ENCODE measurements around the gene NPAS3.

NPAS3 gene

DNA sequence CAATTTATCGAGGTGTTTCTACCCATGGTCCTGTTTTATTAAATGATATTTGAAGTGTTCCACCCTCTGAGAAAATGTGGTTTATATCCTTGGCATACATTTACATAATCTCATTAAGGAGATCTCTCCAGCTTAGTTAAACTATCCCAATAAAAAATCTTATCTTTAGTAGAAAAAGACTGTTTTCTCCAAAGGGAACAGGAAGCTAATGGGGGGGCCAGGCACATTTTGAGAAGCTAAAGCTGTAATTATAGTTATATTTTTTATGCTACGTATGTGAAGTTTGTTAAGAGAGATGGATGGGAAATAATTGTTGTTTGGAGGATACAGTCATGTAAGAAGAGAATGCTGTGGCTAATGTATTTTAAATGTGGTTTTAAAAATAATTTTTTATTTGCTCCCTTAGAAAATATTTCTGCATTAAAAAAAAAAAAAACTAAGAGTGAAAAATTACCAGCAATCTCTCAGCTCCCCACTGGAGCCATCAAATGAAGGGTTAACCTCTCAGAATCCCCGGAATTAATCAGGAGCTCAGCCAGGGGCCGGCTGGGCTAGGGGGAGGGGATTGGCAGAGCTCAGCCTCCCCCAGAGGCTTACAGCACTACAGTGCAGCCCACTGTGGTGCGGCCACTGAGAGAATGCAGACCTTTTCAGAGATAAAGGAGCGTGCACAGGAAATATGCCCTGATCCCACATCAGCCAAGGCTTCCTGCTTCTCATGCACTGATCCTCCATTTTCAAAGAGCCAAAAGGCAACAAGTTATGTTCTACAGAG lies 826.4 kb downstream of the NPAS3 start:
- DNase-seq, result no peak
- no peak for ATAC-seq

DNA sequence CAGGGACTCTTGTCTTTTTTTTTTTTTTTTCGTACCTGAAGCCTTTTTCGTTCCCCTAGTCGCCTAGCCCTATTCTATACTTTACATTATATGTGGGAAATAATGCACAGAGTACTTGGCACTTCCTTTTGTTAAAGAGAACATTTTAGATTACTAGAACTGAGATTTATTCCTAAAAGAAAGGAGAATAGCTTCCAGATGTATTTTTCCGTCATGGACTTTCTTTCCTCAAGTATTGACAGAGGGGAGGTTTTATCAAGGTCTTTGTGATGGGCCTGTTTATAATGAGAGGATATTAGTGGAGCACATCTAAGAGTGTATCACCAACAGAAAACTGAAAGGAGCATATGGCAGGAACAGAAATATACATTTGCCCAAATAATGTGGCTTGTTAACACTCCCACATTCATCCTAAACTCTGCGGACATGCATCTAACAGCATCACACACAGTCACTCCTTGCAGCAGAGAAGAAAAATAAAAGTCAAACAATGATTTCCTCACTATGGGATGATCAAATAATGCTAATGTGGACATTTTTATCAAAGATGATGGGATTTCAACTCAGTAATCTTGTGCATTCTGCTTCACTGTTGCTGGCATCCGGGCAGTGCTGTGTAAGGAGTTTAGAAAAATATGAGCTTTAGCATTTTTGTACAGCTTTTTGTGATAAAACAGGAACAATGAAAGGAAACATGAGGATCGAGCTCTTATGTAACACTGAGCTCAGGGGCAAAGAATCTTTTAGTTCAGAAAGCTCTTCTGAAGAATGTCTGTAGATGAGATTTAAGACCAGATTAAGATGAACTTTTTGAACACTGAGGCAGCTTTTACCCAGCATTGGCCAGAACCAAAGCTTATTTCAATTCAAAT lies 829.1 kb downstream of the NPAS3 start:
- DNase-seq, result no peak
- no peak for ATAC-seq

DNA sequence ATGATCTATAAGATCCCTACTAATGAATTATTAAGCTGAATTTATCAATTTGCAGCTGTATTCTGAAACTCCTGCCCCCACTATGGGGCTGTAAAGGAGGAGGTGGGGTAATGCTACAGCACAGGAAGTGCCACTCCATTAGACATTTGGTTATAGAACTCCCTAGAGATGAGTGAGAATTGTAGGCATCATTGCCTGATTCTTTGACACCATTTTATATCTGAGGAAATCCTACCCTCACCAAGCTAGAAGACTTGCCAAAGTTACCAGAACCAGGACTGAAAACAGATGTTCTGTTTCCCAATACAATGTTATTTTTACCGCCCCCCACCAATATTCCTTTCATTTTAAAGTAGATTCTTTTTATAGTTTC lies 829.8 kb downstream of the NPAS3 start:
- no peak for DNase-seq
- no peak for ATAC-seq

DNA sequence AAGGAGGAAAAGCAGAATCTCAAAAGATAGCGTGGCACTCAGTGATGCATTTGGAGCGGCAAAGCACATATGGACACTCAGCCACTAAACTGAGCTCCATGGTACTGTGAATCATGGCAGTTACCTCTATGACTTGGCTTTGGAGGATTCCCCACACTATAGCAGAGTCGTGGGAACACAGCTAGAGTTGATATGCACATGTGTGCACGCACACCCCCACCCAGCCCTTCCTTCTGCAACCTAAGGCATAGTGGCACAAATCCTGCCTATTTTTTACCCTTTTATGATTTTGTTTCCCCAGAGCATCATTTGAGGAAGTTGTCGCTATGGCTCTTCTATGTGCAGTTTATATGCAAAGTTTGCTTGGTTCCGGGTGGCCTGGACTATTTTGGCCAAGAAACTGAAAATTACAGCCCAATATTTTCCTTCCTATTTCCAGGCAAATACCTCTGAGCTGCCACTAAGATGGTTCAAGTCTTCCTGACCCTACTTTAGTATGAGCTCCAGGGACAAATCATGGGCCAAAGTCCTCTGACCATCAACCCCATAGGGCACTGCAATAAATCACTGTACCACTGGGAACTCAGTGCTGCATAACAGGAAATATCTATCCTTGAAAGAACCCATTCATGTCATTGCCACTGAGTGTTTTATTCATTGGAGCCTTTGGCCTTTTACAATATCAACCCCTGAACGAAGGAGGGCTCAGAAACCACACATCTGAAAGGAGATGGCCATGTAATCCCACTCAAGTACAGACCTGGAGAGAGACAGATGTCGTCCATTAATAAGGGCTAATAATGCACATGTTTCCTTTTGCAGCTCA lies 834.7 kb downstream of the NPAS3 start:
- DNase-seq (no peak), ATAC-seq (no peak)

DNA sequence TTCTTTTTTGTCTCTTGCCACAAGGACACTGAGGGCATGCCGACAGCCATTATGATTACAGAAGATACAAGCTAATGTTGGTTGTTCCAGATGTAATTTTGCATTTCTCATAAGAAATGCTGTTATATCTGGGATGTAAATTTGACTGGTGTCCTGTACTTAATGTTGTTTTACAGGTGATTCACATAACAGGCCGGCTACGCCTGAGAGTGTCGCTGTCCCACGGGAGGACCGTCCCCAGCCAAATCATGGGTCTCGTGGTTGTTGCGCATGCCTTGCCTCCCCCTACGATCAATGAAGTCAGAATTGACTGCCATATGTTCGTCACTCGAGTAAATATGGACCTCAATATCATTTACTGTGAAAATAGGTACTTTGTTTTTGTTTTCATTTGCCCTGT lies 835.5 kb downstream of the NPAS3 start:
- no peak for ATAC-seq
- no peak for DNase-seq

DNA sequence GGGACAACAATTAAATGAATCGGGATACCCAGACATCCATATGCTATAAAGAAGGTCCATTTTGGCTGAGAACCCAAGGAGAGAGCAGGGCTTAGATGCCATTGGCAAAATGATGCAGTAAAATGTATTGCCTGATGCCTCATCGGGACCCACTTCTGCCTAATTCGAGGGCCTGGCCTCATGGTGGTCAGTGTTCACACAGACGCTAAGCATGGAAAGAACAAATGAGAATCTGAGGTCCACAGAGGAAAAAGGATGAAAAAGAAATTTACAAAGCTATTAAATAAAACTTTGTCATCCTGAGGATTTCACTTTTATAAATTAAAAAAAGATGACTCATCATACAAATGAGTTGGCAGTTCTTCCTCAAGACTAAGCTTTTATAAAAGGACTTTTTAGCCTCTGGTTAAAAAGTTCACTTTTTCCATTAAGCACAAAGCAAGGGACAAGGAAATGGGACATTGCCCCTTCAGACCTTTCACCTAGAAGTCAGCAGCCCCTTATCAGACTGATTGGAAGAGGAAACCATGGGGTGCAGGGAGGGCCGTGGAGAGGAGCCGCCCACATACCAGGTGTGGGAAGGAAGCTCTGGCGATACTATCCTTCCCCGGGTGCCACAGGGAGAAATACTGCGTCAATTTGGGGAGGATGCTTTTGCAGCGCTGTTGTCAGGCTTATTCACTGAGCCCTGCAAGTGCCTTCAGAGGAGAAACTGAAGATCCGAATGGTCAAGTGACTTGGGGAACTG lies 836.2 kb downstream of the NPAS3 start:
- DNase-seq (no peak), ATAC-seq (no peak)

DNA sequence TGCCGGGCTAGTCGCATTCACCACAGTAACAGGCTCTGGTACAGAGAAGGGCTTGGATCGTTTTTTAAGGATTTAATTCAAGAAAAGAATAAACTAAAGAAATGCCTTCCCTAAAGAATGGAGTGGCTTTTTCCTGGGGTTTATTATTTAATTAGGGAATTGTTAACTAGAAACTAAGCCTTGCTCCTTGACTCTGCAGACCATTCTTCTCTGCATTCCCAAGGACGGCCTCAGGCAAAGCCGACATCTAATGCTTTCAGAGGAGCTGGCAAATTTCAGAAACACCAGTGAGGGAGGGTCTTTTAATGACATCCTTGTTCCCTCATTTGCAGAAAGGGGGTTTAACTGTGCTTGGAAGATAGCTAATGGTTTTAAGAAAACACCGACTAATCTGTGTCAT lies 838.2 kb downstream of the NPAS3 start:
- DNase-seq, result no peak
- no peak for ATAC-seq

DNA sequence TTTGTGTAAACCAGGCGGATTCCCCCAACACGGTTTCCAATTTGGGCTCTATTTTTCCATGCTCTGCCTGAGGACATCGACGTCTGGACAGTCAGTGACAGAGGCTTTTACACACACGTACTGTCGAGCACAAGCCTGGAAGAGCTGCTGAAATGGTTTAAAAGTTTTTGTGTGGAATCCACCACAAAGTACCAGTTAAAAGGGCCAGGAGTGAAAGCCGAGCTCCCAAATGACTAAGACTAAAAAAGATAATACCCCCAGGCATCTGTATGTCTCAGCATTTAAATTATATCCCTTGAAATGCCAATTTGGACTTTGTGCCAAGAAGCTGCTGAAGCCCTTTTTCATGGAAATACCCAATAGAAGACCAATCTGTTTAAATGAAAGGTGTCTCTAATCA lies 839.0 kb downstream of the NPAS3 start:
- DNase-seq (no peak), ATAC-seq (no peak)

DNA sequence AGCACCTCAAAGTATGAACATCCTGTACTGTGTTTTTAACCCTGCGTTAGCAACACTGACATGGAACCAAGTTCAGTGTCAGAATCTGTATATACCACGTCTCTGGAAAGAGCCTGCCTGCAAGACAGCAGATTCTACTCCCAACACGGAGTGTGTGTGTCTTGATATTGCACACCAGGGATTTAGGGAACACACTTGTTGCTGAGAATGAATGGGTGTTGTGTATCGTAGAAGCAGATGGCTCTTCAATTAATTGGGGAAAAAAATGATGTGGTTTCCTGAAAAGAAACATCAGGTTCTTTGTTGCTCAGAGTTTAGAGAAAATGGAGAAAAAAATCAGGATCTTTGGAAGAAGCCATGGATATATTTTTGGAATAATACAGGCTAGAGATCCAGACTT lies 841.4 kb downstream of the NPAS3 start:
- ATAC-seq (no peak), DNase-seq (no peak)

DNA sequence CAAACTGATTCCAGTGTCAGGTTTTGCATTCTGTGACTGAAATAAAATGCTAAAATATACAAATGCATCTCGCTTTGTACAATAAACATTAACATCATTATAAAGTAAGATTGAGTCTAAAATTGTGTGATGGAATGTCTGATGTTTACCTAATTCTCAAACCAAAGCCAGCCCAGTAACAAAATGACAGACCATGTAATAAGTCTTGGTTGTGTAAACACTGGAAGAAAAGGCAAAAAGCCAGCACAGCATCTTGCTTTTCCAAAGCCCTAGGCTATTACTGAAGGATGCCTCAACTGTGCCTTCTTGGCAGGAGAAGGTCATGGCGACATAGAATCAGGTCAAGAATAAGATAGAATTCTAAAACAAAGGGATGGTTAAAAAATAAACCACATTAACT lies 842.6 kb downstream of the NPAS3 start:
- DNase-seq (no peak), ATAC-seq (no peak)

DNA sequence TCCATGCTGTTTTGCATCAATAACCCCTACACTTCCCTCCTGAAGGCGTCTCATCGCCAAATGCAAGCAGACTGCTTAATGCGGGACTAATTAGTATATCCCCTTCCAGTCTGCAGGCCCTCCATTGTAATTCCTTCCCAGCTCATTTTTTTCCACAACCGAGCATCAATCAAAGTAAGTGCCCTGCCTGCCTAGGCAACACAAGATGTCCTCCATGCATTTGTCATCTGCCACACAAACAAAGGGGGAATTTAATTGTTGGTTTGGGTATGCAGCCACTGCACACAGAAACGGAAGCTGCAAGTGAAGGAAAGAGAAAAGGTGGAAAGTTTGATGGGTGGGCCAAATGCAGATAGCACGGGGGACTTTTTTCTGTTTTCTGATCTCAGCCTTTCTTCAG lies 844.2 kb downstream of the NPAS3 start:
- no peak for DNase-seq

DNA sequence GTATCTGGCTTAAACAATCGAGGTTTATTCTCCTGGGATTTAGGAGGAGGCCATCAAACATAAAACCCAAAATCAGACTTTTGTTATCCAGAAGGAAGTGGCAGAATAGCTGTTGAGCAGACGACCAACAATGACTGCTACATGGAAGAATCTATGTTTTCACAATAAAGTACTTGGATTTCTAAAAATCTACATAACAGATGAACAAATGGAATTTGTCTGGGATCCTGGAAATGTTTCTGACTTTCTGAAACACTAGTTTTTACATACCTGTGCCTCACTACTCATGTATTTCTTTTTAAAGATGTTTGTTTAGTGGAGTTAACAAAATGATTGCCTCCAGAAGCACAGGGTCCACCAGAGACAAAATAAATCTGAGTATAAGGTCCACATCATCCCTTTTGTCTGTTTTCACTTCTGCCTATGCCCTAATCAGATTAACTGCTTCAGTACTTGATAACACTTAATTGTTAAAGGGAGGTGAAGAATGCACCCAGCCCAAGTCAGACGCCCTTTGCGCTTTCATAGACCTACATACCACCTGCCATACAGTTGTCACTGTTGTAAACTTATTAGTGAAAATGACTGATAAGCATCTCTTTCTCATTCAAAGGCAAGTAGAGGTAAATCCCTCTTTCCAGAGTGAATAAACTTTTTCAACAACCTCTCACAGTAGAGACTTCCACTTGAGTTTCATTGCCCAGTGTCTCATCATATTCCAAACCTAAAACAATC lies 847.6 kb downstream of the NPAS3 start:
- ATAC-seq (no peak), DNase-seq (no peak)

More for the DNA sequence above, 844.2 kb downstream of the NPAS3 start:
- ATAC-seq, result no peak

DNA sequence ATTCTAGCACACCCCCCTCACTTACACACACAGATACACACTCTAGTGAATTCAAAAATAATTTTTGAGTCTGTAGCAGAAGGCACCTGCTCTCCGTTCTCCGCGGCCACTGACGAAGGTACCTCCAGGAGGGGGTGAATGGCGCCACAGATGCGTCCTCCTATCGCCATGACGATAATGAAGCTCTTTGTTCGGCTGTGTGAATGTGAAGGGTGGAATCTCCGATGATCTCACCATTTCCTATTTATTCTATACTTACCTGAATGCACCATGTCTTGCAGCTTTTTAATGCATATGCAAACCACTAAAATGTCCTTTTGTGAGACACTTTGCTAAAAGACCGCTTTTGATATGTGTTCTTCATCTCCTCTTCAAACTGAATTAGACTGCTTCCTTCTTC lies 849.5 kb downstream of the NPAS3 start:
- ATAC-seq (no peak), DNase-seq (no peak)

DNA sequence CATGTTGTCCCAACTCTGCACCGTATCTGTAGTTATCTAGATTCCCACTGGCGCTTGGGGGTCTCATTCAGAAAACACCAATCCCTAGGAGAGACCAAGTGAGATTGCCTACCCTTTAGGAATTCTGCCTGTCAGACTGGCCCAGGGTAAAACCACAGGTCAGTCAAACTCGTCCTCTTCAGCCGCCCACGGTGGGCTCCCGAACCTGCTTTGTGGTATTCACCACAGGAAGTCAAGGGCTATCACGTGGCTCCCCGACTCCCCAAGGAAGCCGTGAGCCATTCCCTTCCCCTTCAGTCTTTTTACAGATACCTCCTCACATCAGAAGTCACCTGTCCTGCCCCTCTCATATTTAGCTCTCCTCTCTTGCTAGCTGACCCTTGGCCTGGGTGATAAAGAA lies 852.3 kb downstream of the NPAS3 start:
- no peak for DNase-seq

DNA sequence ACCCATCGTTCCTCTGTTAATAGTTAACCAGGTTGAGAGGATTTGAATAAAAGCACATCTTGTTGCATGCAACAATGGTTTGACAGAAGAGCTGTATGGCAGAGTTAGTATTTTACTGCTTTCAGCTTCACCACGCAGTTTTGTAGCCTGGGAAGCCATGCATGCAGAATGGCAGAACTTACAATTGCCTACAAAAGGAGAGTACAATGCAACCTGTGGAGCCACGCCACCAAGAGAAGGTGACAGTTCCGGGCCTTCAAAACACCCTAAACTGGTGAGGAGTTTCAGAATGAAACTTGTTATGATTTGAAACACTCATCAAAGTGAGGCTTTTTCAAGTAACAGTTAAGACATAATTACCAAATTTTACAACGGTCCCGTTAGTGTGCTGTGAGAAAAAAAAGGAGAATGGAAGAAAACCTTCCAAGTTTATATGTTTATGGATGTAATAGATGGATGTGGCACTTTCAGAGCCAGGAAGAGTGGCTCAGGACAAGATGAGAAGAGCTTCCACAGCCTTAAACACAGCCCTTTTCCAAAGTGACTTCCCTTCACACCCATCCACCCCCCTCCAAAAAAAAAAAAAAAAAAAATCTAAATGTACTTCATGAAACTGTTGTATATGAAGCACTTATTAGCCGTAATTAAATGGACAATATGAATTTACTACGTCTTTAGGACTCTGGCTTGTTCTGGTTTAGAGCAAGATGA lies 853.5 kb downstream of the NPAS3 start:
- no peak for DNase-seq
- ATAC-seq, result no peak

More for the DNA sequence above, 852.3 kb downstream of the NPAS3 start:
- ATAC-seq, result no peak

DNA sequence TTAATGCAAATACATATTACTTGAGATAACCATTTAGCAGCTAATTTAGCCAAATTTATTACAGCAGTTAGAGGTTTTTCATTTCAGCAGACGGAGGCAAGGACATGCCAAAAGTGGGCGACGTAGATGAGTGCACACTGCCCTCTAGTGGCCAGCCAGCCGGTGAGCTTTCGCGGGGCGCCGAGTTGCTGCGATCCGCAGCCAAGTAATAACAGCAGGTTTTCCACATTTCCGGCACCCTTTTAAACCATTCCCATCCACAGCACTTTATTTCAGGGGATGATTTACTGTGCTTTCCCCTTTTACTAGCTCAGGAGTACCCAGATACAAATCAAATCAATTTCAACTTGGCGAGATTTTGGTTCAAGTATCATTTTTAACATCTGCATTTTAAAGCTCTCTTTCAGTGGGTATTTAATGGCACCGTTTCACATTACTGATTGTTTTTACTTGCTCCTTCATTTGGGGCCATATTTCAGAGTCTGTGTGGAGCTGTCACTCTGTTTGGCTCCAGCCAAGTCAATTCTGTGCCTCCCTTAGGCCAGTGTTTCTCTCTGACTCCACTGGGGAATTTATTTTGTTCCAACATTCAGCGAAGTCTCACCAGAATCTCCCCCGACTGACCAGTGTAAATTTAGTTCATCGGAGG lies 854.2 kb downstream of the NPAS3 start:
- ATAC-seq (peak; percentile 63), DNase-seq (peak; percentile 80)

DNA sequence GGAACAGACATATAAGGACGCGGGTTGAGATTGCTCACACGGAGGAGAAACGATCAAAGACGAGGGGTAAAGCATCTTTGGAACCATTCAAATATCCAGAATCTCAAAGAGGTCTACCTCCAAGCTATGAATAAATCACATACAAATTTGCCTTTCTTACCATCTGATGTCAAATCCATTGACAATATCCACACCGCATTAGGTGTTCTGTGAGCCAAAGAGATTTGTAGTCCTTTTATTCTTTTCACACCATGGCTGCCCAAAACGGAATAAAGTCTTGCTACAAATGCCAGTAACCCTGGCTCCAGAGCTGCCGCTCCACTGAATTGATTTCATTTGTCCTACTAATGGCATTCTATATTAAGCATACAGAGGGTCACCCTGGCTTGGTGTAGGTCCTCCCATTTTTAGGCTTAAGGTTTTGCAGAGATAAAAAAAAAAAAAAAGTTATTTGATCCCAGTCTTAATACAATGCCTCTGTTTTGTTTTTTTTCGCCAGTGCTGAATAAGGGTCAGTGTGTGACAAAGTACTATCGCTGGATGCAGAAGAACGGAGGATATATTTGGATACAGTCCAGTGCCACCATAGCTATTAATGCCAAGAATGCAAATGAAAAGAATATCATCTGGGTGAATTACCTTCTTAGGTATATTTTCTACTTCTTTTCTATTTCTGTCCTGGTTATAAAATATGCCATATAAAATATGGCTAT lies 854.9 kb downstream of the NPAS3 start:
- DNase-seq (no peak), ATAC-seq (no peak)

DNA sequence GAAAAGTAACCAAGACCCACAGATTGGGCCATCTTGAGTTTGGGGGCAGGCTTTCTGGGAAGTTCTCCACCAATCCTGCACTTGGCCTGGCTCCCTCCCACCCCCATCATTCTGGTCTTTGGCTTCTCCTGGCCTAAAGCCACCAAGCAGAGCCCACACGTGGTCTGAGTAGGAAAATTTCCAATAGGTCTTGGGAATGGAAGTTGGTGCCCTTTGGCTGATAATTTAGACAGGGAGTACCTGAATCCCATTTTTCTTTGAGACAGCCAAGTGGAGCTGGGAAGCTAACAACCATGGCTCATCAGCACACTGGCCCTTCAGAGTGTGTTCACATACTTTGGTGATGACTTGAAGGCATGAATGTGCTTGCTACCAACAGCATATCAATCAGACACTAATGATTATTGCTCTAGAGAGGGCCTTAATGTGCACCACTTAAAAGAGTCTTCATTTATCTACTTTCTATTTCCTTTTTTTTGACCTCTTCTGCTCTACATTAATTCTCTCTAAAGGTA lies 856.2 kb downstream of the NPAS3 start:
- ATAC-seq (no peak), DNase-seq (no peak)

DNA sequence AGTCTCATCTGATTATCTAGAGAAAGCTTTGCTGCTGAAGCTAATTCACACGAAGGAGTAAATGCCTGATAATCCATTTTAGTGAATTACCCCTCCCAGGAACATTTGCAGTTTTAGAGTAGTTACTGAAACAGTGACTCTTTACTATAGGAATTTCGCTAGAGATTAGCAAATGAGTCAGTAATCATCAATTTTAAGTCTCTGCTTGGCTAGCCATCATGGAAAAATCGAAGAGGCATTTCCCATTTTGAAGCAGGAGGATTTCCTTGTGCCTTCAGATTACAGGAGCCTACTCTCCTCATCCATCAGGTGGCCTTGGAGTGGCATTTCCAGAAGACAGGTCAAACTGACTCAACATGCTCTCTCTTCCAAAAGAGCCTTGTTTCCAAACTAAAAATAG lies 857.7 kb downstream of the NPAS3 start:
- DNase-seq (no peak), ATAC-seq (no peak)

All from stimulated activated naive CD8-positive, alpha-beta T cell treated with anti-CD3 and anti-CD28 coated beads, Interleukin-15, Interleukin-2, amounts not matched to agents 100 U/mL and 50 U/mL, for 24 hours (primary cell).